ENCODE measurements around the gene GPRC5B.

GPRC5B gene

DNA sequence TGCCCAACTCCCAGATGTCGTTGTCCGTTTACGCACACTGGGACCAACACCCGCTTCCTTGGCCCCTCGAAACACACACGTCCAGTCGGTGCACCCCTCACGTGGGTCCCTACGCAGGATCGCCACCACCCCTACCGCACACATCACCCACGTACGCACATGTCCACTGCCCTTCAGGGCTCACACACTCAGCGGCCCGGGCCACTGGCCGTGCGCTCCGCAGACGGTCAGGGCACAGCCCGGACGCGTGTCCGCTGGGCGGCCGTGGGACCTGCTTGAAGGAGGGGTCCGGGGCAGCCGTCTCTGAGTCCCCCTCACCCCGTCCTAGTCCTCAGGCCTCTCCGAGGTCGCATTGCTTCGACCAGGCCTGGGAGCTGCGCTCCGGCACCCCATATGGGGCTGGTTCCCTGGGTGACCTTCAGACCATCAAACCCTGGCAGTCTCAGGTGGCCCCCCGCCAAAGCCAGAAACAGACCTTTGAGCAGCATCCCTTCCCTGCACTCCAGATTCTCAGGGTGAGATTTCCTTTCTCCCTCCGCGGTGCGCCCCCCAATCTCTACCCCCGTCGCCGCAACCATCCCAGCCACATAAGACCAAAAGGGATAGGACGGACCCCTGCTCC lies 914 bp upstream of the GPRC5B start:
- peak in 1 of 2 experiments; percentile 32 for DNase-seq
- no peak for TF ChIP-seq GATA1 (IDR thresholded peaks at IDR 0.05; ENCODE audit: low read depth, low read length)
- TF ChIP-seq POLR2A (IDR thresholded peaks at IDR 0.05; ENCODE audit: low read length) = no peak

- DNase-seq = no peak
- TF ChIP-seq GATA1 (IDR thresholded peaks at IDR 0.05; ENCODE audit: low read depth, low read length) (no peak), POLR2A (IDR thresholded peaks at IDR 0.05; ENCODE audit: low read length) (no peak)
Measured at GRCh38 chr16:19883966-19884485, 622 bp downstream of the GPRC5B start.

DNA sequence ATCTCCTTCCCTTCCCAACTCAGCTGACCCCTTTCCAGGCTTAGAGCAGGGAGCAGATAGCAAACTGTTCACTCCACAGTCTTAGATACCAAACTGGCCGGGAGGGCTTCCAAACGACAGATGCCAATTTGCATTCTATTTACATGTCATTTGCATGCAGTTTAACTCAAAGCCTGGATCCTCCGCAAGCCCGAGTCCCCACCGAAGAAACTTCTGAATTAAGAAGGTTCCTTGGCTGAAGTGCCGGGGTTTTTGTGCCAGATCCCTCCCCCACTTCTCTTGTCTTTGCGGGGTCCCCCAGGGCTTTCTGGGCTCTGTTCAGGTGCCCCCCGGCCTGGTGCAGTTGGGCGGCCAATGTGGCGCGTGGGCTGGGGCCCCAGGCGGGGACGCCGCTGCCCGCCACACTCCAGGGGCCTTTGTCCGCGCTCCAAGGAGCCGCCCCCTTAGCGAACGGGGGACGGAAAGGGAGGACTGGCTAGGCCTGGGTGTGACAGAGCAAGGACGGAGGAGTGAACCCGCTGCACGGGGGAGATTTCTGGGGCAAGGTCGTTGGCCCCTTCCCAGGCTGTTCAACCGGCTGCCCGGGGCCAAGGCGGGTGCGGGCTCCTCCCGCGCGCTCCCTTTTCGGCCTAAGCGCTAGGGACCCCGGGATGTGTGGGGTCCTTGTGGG lies 1.2 kb downstream of the GPRC5B start:
- no peak for DNase-seq
- TF ChIP-seq GATA1 (IDR thresholded peaks at IDR 0.05; ENCODE audit: low read depth, low read length) (no peak), POLR2A (IDR thresholded peaks at IDR 0.05; ENCODE audit: low read length) (no peak)

DNA sequence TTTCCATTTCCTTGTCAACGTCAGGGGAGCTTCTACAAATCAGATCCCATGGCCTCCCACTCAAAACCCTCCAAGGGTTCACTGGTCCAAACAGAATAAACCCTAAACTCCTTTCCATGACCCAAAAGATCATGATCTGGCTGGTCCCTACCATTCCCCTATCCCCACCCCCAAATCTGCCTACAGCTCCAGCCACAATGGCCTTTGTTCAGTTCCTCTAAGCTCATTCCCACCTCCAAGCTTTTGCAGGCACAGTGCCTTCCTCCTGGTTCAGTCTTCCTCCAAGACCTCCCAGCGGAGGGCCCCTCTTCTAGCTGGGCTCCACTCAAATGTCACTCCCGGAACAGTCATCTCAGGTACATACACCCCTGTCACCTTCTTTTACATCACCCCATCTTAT lies 2.0 kb downstream of the GPRC5B start:
- TF ChIP-seq GATA1 (IDR thresholded peaks at IDR 0.05; ENCODE audit: low read depth, low read length) (no peak), POLR2A (IDR thresholded peaks at IDR 0.05; ENCODE audit: low read length) (no peak)
- no peak for DNase-seq

DNA sequence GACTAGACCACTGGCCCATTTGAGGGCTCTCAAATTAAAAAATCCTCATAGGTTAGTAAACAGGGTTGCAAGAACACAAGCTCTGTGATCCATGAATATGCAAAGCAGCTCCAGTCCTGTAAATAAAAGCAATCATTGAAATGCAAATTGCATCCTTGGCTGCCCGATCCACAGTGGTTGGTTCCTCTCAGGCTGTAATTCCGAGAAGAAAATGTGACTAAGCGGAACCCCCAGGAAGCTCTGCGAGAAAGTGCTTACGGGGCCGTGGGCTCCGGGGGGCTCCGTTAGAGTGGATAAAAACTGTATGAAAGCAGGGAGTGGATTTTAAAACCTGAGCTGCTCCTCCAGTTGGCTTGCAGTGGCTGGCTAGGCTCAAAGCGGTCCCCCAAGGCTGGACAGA lies 2.5 kb downstream of the GPRC5B start:
- no peak for DNase-seq
- no peak for TF ChIP-seq GATA1 (IDR thresholded peaks at IDR 0.05; ENCODE audit: low read depth, low read length)
- no peak for TF ChIP-seq POLR2A (IDR thresholded peaks at IDR 0.05; ENCODE audit: low read length)

- TF ChIP-seq GATA1 (IDR thresholded peaks at IDR 0.05; ENCODE audit: low read depth, low read length) = no peak
- no peak for TF ChIP-seq POLR2A (IDR thresholded peaks at IDR 0.05; ENCODE audit: low read length)
- no peak for DNase-seq
Measured at GRCh38 chr16:19881783-19882182, 2.9 kb downstream of the GPRC5B start.

DNA sequence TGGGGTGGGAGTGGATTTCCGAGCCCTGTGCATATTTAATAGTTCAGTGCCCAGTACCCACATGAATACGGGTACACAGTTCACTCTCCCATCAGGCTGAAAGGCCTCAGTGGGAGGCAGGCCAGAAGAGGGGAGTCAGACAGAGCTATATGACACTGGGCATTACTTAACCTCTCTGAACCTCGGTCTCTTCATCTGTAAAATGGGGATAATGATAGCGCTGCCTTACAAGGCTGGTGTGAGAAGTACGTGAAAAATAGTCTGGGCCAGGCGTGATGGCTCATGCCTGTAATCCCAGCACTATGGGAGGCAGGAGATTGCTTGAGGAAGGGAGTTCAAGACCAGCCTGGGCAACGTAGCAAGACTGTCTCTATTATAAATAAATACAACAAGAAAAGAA lies 3.6 kb downstream of the GPRC5B start:
- TF ChIP-seq POLR2A (IDR thresholded peaks at IDR 0.05; ENCODE audit: low read length) (no peak), GATA1 (IDR thresholded peaks at IDR 0.05; ENCODE audit: low read depth, low read length) (no peak)

GRCh38 chr16:19879241-19879792 lies 5.3 kb downstream of the GPRC5B start:
- no peak for DNase-seq
- TF ChIP-seq GATA1 (IDR thresholded peaks at IDR 0.05; ENCODE audit: low read depth, low read length) (no peak), POLR2A (IDR thresholded peaks at IDR 0.05; ENCODE audit: low read length) (no peak)

More for the DNA sequence above, 3.6 kb downstream of the GPRC5B start:
- DNase-seq = no peak

GRCh38 chr16:19878757-19879156 lies 5.9 kb downstream of the GPRC5B start:
- no peak for DNase-seq
- TF ChIP-seq GATA1 (IDR thresholded peaks at IDR 0.05; ENCODE audit: low read depth, low read length) (no peak), POLR2A (IDR thresholded peaks at IDR 0.05; ENCODE audit: low read length) (no peak)

DNA sequence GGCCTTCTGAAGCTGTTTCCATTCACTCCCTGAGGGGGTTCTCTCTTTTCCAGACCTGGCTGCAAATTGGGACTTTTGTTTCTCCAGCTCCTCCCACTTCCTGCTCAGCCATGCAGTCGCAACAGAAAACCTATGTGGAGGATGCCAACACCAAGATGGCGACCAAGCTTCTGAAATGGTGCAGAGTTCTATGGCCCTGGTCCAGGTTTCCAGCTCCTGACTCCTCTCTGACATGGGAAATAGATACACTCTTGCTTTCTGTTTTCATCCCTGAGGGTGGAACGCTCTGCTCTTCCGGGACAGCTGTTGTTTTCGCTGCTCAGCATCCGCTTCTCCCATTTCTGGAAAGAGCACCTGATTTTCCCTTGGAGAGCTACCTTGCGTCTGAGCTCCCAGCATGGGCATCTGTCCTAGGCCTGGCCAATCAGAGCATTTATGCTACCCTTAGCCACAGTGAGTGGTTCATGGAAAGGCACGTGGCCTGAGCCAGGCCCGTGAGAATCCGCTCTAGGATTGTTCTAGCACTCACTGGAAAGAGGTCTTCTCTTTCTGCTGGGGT lies 8.1 kb downstream of the GPRC5B start:
- DNase-seq = no peak
- TF ChIP-seq GATA1 (IDR thresholded peaks at IDR 0.05; ENCODE audit: low read depth, low read length) (no peak), POLR2A (IDR thresholded peaks at IDR 0.05; ENCODE audit: low read length) (no peak)

- DNase-seq = no peak
- TF ChIP-seq POLR2A (IDR thresholded peaks at IDR 0.05; ENCODE audit: low read length) = no peak
- TF ChIP-seq GATA1 (IDR thresholded peaks at IDR 0.05; ENCODE audit: low read depth, low read length) = no peak
Measured at GRCh38 chr16:19875900-19876299, 8.7 kb downstream of the GPRC5B start.

- no peak for DNase-seq
- TF ChIP-seq GATA1 (IDR thresholded peaks at IDR 0.05; ENCODE audit: low read depth, low read length) (no peak), POLR2A (IDR thresholded peaks at IDR 0.05; ENCODE audit: low read length) (no peak)
Measured at GRCh38 chr16:19874851-19875546, 9.6 kb downstream of the GPRC5B start.

DNA sequence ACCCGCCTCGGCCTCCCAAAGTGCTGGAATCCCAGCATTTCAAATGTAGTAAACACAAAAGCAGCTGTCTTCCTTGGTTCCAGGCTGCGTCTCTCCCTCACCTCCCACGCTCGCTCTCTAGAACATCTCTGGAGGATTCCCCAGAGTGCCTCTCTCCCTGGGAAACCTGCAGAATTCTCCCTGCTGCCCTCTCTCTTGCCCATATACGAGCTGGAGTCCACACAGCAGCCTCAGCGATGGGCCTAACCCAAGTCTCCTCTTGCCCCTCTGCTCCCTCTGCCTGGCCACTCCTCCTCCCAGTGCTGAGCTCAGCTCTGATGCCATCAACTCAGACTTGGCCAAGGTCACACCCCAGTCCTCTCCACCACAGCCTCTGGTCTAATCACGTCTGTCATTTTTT lies 10.6 kb downstream of the GPRC5B start:
- no peak for TF ChIP-seq GATA1 (IDR thresholded peaks at IDR 0.05; ENCODE audit: low read depth, low read length)
- no peak for TF ChIP-seq POLR2A (IDR thresholded peaks at IDR 0.05; ENCODE audit: low read length)
- no peak for DNase-seq

DNA sequence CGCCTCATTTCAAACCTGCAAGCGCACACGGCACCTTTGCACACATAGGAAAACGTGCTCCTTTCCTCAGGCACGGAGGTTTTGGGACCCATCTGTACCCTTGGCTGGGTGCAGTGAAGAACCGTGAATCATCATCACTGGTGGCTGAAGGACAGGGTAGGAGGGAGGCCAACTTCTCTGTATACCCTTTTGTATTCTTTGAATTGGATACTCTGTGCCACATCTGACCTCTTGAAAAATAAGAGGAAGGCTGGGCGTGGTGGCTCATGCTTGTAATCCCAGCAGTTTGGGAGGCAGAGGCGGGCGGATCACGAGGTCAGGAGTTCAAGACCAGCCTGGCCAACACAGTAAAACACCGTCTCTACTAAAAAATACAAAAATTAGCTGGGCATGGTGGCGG lies 11.7 kb downstream of the GPRC5B start:
- DNase-seq = no peak
- no peak for TF ChIP-seq POLR2A (IDR thresholded peaks at IDR 0.05; ENCODE audit: low read length)
- TF ChIP-seq GATA1 (IDR thresholded peaks at IDR 0.05; ENCODE audit: low read depth, low read length) = no peak
